GM23338 (cell line): ENCODE data around the gene GPC5. TPM values are rescaled to one million over a fixed set of nuclear protein-coding genes. Genes with fewer than 3 reads are reported as not detected.

Experiments used
- ATAC-seq: fragments of 200-7000 bp; cut with Tn5 transposase; 3 replicates; pipeline ENCODE4 v1.9.1; 2020
- DNase-seq: peaks from one replicate; pipeline ENCODE4 v3.0.0-alpha.2; 2015; ENCODE audit warnings: low spot score
- H2AFZ ChIP-seq: fragments of 200-600 bp; sonication (generic); 2 replicates; pipeline ENCODE4 v1.8.0; 2016; ENCODE audit warnings: antibody characterized with exemption, mild to moderate bottlenecking, moderate library complexity
- H3F3A ChIP-seq: fragments of 200-600 bp; sonication (generic); replicated peaks from 2 replicates; pipeline ENCODE4 v1.8.0; 2017; ENCODE audit warnings: antibody characterized with exemption, mixed run types, low read depth
- H3K27ac ChIP-seq: fragments of 200-600 bp; sonication (generic); 2 replicates; pipeline ENCODE4 v1.6.1; 2016; ENCODE audit warnings: low read depth
- H3K27me3 ChIP-seq: fragments of 200-600 bp; sonication (generic); 2 replicates; pipeline ENCODE4 v1.8.0; 2016; ENCODE audit warnings: mild to moderate bottlenecking, mixed run types, moderate library complexity; ENCODE audit not compliant: insufficient read depth
- H3K36me3 ChIP-seq: fragments of 200-600 bp; sonication (generic); 2 replicates; pipeline ENCODE4 v1.8.0; 2016; ENCODE audit warnings: mild to moderate bottlenecking; ENCODE audit not compliant: insufficient read depth
- H3K4me1 ChIP-seq: fragments of 200-600 bp; sonication (generic); 2 replicates; pipeline ENCODE4 v1.8.0; 2016; ENCODE audit warnings: mild to moderate bottlenecking, moderate library complexity; ENCODE audit not compliant: insufficient read depth
- H3K4me2 ChIP-seq: fragments of 200-600 bp; sonication (generic); 2 replicates; pipeline ENCODE4 v1.7.1; 2017; ENCODE audit warnings: mixed run types
- H3K4me3 ChIP-seq: fragments of 200-600 bp; sonication (generic); 2 replicates; pipeline ENCODE4 v1.6.1; 2016; ENCODE audit warnings: mixed run types
- H3K79me2 ChIP-seq: fragments of 200-600 bp; sonication (generic); replicated peaks from 2 replicates; pipeline ENCODE4 v1.8.0; 2017; ENCODE audit warnings: mild to moderate bottlenecking; ENCODE audit not compliant: insufficient read depth
- H3K9me2 ChIP-seq: fragments of 200-600 bp; sonication (generic); 2 replicates; pipeline ENCODE4 v1.8.0; 2017; ENCODE audit not compliant: insufficient read depth
- H4K20me1 ChIP-seq: fragments of 200-600 bp; sonication (generic); replicated peaks from 2 replicates; pipeline ENCODE4 v1.8.0; 2017; ENCODE audit warnings: mild to moderate bottlenecking; ENCODE audit not compliant: insufficient read depth
- H3K27ac Mint-ChIP-seq: 2 replicates; pipeline ENCODE4 v1.8.0; 2020; ENCODE audit warnings: inconsistent platforms, mild to moderate bottlenecking, moderate library complexity, mixed read lengths
- H3K27me3 Mint-ChIP-seq: 3 replicates; pipeline ENCODE4 v1.8.0; 2022; ENCODE audit warnings: low read depth, mild to moderate bottlenecking, moderate library complexity, mixed read lengths, inconsistent platforms; ENCODE audit not compliant: insufficient read depth, poor library complexity
- H3K36me3 Mint-ChIP-seq: 3 replicates; pipeline ENCODE4 v1.8.0; 2021; ENCODE audit warnings: low read depth, mild to moderate bottlenecking, inconsistent platforms, moderate library complexity, mixed read lengths
- H3K4me1 Mint-ChIP-seq: 3 replicates; pipeline ENCODE4 v1.8.0; 2020; ENCODE audit warnings: mild to moderate bottlenecking, inconsistent platforms, mixed read lengths
- H3K4me3 Mint-ChIP-seq: 3 replicates; pipeline ENCODE4 v1.8.0; 2021; ENCODE audit warnings: moderate library complexity, mild to moderate bottlenecking, inconsistent platforms, mixed read lengths
- H3K9me3 Mint-ChIP-seq: 3 replicates; pipeline ENCODE4 v1.8.0; 2020; ENCODE audit warnings: moderate library complexity, mild to moderate bottlenecking, inconsistent platforms, mixed read lengths
- EZH2 ChIP-seq: fragments of 200-600 bp; sonication (generic); IDR thresholded peaks from one replicate; pipeline ENCODE4 v1.8.0; 2017; ENCODE audit warnings: antibody characterized with exemption, mild to moderate bottlenecking, low read depth; ENCODE audit not compliant: unreplicated experiment
- EZH2phosphoT487 ChIP-seq: fragments of 200-600 bp; sonication (generic); IDR thresholded peaks from one replicate; pipeline ENCODE4 v1.8.1; 2018; ENCODE audit warnings: antibody characterized with exemption; ENCODE audit not compliant: unreplicated experiment
- JUNB ChIP-seq: IDR thresholded peaks from one replicate; pipeline ENCODE4 v1.6.1; 2016; ENCODE audit warnings: antibody characterized with exemption; ENCODE audit not compliant: unreplicated experiment
- NANOG ChIP-seq: IDR thresholded peaks from 2 replicates; pipeline ENCODE4 v1.6.1; 2016; ENCODE audit warnings: antibody characterized with exemption, borderline replicate concordance
- REST ChIP-seq: IDR thresholded peaks from one replicate; pipeline ENCODE4 v1.6.1; 2018; ENCODE audit warnings: antibody characterized with exemption; ENCODE audit not compliant: unreplicated experiment
- ZNF114 ChIP-seq: fragments of 250-450 bp; sonication (Bioruptor Pico); IDR thresholded peaks from 2 replicates; pipeline ENCODE4 v1.5.0; 2020; ENCODE audit warnings: mild to moderate bottlenecking, moderate library complexity
- ZNF331 ChIP-seq: fragments of 250-450 bp; sonication (Bioruptor Pico); IDR thresholded peaks from 2 replicates; pipeline ENCODE4 v1.5.0; 2020; ENCODE audit warnings: low read depth, mild to moderate bottlenecking, moderate library complexity
- ZNF462 ChIP-seq: fragments of 250-450 bp; sonication (Bioruptor Pico); IDR thresholded peaks from 2 replicates; pipeline ENCODE4 v1.5.0; 2020; ENCODE audit warnings: mild to moderate bottlenecking, moderate library complexity
- polyA plus RNA-seq: library from polyadenylated mRNA; unstranded; fragments of >200 nt; fragmentation: Nextera tagmentation; extraction: Ambion mirVana; gene quantifications from 2 replicates; pipeline ENCODE4 v1.2.1, GENCODE V29; 2016
- total RNA-seq: library from RNA; depleted of rRNA; stranded (reverse); fragments of >200 nt; shearing (Covaris generic); gene quantifications from 2 replicates; pipeline ENCODE4 v1.2.3, GENCODE V29; 2014

Gene GPC5
- total and polyA plus RNA-seq, 2 experiments from 2014 or later: 0.95 to 1.1 TPM

GRCh38 chr13:91904597-91904996 lies 506.2 kb downstream of the GPC5 start:
- Histone ChIP-seq H3F3A (no peaks in the 10 kb centered on the region), H3K4me3 (no peak overlapping the region), H4K20me1 (no peaks in the 10 kb centered on the region), H3K36me3 (no peaks in the 10 kb centered on the region), H3K4me2 (no peak overlapping the region), H3K79me2 (no peaks in the 10 kb centered on the region), H3K27ac (no peak overlapping the region), H3K4me1 (no peaks in the 10 kb centered on the region), H2AFZ (no peak overlapping the region), H3K27me3 (no peaks in the 10 kb centered on the region), H3K9me2 (no peaks in the 10 kb centered on the region)
- H3K36me3 Mint-ChIP-seq: no peaks in the 10 kb centered on the region
- H3K27ac Mint-ChIP-seq: peak overlapping the region; percentile 2; the same call in 1 of the 2 replicates
- ATAC-seq (no peak), DNase-seq (no peak)
- no peaks in the 10 kb centered on the region for H3K9me3 Mint-ChIP-seq
- H3K27me3 Mint-ChIP-seq: no peaks in the 10 kb centered on the region
- no peak overlapping the region for H3K4me3 Mint-ChIP-seq
- TF ChIP-seq ZNF331: no peak
- no peak for TF ChIP-seq ZNF114 (CRISPR knock-in tag)
- no peak for TF ChIP-seq ZNF462 (CRISPR knock-in tag)
- no peak for TF ChIP-seq JUNB
- no peak for TF ChIP-seq REST
- no peak for TF ChIP-seq NANOG
- no peak for TF ChIP-seq EZH2
- TF ChIP-seq EZH2phosphoT487: no peak
- H3K4me1 Mint-ChIP-seq: no peaks in the 10 kb centered on the region
